Measurements from ENCODE around the gene BACE1-AS.
A peak's percentile ranks its signal among the peaks of the same experiment; 100 is the strongest.

The BACE1-AS gene

GRCh38 chr11:117313828-117314768 is 23.0 kb downstream of the BACE1-AS start:
- H2BK120ac ChIP-seq (ENCODE audit: low read depth, low read length) = no peak overlapping the region
- no CpG with 5 or more reads among the region's 14 CpGs for WGBS, 2 donors (ENCODE audit: extremely low coverage in 2 of 2, insufficient read length in 2 of 2, insufficient replicate concordance in 1 of 2)

DNA sequence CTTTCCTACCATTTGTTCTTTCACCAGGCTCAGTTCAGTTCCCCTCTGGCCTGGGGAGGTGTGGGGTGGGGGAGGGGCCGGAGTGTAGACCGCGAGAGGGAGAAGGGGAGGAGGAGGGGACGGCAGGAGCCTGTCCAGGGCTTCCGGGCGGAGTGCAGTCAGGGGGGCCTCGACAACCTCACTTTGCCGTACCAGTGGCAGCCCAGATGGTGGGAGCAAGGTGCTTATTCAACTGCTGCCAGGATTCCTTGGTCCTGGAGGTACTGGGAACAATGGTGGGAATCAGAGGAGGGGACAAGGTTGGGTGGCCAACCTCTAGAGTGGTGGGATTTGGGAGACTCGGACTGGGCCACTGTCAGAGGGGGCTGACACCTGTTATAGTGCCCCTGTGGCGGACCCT is 23.7 kb downstream of the BACE1-AS start:
- Histone ChIP-seq H2BK120ac (ENCODE audit: low read depth, low read length) (no peak overlapping the region), H3K9ac (ENCODE audit: low read depth, low read length, poor library complexity) (no peak overlapping the region), H3K4ac (ENCODE audit: low read length) (no peak overlapping the region), H2BK5ac (ENCODE audit: low read length) (no peak overlapping the region), H4K91ac (ENCODE audit: low read depth, low read length, poor library complexity) (no peak overlapping the region), H3K79me1 (ENCODE audit: low read depth, low read length) (no peaks in the 10 kb centered on the region), H2AFZ (ENCODE audit: low read length) (peak overlapping the region; percentile 91), H4K8ac (ENCODE audit: low read depth, low read length) (no peak overlapping the region), H3K27ac (replicated peaks; ENCODE audit: low read length) (no peak overlapping the region), H2BK12ac (ENCODE audit: low read length) (no peak overlapping the region), H3K9me3 (replicated peaks in 1 of 2; ENCODE audit: control insufficient read depth in 2 of 2, insufficient read depth in 1 of 2, low read depth in 1 of 2, low read length in 2 of 2) (no peaks in the 10 kb centered on the region), H3K4me2 (ENCODE audit: insufficient read depth, low read length, poor library complexity, severe bottlenecking) (peak overlapping the region; percentile 95), H2AK5ac (ENCODE audit: low read depth, low read length) (peak overlapping the region; percentile 14), H3K36me3 (replicated peaks in 1 of 2; ENCODE audit: control insufficient read depth in 2 of 2, insufficient read depth in 2 of 2, low read length in 2 of 2) (no peaks in the 10 kb centered on the region), H3K23ac (ENCODE audit: low read depth, low read length, poor library complexity) (no peak overlapping the region), H3K18ac (ENCODE audit: low read length) (no peak overlapping the region), H3K4me3 (ENCODE audit: low read length in 2 of 2) (peak overlapping the region in 1 of 2 donors; percentile 61), H2BK15ac (ENCODE audit: low read length) (no peak overlapping the region), H3K27me3 (ENCODE audit: control insufficient read depth in 3 of 3, insufficient read depth in 3 of 3, low read depth in 1 of 3, low read length in 3 of 3) (no peaks in the 10 kb centered on the region), H3K14ac (ENCODE audit: low read length) (no peak overlapping the region), H3K4me1 (ENCODE audit: control insufficient read depth in 2 of 2, insufficient read depth in 1 of 2, low read depth in 1 of 2, low read length in 2 of 2) (peaks cover 8 to 11% of the 10 kb centered on the region in 2 donors)
- no peak for DNase-seq (ENCODE audit: low spot score)
- WGBS, 2 donors (ENCODE audit: extremely low coverage in 2 of 2, insufficient read length in 2 of 2, insufficient replicate concordance in 1 of 2) = no CpG with 5 or more reads among the region's 10 CpGs

More at GRCh38 chr11:117313828-117314768, 23.0 kb downstream of the BACE1-AS start:
- Histone ChIP-seq H3K79me1 (ENCODE audit: low read depth, low read length) (no peaks in the 10 kb centered on the region), H3K36me3 (replicated peaks in 1 of 2; ENCODE audit: control insufficient read depth in 2 of 2, insufficient read depth in 2 of 2, low read length in 2 of 2) (no peaks in the 10 kb centered on the region), H3K14ac (ENCODE audit: low read length) (peak overlapping the region; percentile 31), H3K18ac (ENCODE audit: low read length) (no peak overlapping the region), H2BK5ac (ENCODE audit: low read length) (no peak overlapping the region), H3K9me3 (replicated peaks in 1 of 2; ENCODE audit: control insufficient read depth in 2 of 2, insufficient read depth in 1 of 2, low read depth in 1 of 2, low read length in 2 of 2) (no peaks in the 10 kb centered on the region), H3K27ac (replicated peaks; ENCODE audit: low read length) (no peak overlapping the region), H3K4me1 (ENCODE audit: control insufficient read depth in 2 of 2, insufficient read depth in 1 of 2, low read depth in 1 of 2, low read length in 2 of 2) (peaks cover 8 to 11% of the 10 kb centered on the region in 2 donors), H3K27me3 (ENCODE audit: control insufficient read depth in 3 of 3, insufficient read depth in 3 of 3, low read depth in 1 of 3, low read length in 3 of 3) (no peaks in the 10 kb centered on the region), H3K4me2 (ENCODE audit: insufficient read depth, low read length, poor library complexity, severe bottlenecking) (no peak overlapping the region), H2BK12ac (ENCODE audit: low read length) (no peak overlapping the region), H3K23ac (ENCODE audit: low read depth, low read length, poor library complexity) (no peak overlapping the region), H4K91ac (ENCODE audit: low read depth, low read length, poor library complexity) (no peak overlapping the region), H4K8ac (ENCODE audit: low read depth, low read length) (no peak overlapping the region), H2AFZ (ENCODE audit: low read length) (peak overlapping the region; percentile 91), H3K4ac (ENCODE audit: low read length) (peak overlapping the region; percentile 89), H2AK5ac (ENCODE audit: low read depth, low read length) (peak overlapping the region; percentile 14), H3K4me3 (ENCODE audit: low read length in 2 of 2) (peak overlapping the region; percentile 61), H2BK15ac (ENCODE audit: low read length) (no peak overlapping the region), H3K9ac (ENCODE audit: low read depth, low read length, poor library complexity) (no peak overlapping the region)
- no peak for DNase-seq (ENCODE audit: low spot score)

DNA sequence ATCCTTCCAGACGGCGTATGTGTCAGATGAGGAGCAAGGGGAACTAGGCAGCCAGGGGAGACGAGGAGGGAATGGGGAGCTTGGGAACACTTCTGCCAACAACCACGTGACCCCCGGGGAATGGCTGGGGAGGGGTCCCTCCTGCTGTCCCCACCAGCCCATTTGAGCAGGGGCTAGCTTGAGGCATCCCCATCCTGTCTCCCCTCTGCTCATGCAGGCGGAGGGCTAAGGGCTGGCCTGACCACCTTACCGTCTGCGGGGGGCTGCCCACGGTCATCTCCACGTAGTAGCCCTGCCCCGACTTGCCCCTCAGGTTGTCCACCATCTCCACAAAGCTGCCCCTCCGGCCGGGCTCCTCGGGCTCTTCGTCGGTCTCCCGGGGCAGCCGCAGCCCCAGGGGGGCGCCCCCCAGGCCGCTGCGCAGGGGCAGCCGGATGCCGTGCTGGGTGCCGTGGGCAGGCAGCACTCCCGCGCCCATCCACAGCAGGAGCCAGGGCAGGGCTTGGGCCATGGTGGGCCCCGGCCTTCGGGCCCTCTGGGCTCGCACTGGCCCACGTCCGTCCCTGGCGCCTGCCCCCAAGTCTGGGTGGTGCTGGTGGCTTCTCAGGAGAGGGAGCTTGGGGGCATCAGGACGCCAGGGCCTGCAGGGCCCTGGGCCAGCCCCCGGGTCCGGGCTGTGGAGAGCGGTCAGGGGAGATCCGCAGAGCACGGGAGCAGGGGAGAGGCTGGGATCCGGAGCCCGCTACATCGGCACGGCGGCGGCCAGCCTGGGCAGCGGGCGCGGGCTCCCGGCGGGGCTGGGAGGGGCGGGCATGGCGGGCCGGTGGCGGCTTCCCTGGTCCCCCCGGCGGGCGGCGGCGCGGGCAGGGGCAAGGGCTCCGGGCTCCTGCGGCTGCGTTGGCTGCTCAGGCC is 24.4 kb downstream of the BACE1-AS start:
- Histone ChIP-seq H3K27me3 (ENCODE audit: control insufficient read depth in 3 of 3, insufficient read depth in 3 of 3, low read depth in 1 of 3, low read length in 3 of 3) (no peaks in the 10 kb centered on the region), H2BK5ac (ENCODE audit: low read length) (no peak overlapping the region), H3K9ac (ENCODE audit: low read depth, low read length, poor library complexity) (peak overlapping the region; percentile 79), H4K8ac (ENCODE audit: low read depth, low read length) (no peak overlapping the region), H3K4ac (ENCODE audit: low read length) (no peak overlapping the region), H2AFZ (ENCODE audit: low read length) (peak overlapping the region; percentile 91), H3K14ac (ENCODE audit: low read length) (peak overlapping the region; percentile 4), H3K79me1 (ENCODE audit: low read depth, low read length) (no peaks in the 10 kb centered on the region), H3K4me2 (ENCODE audit: insufficient read depth, low read length, poor library complexity, severe bottlenecking) (peak overlapping the region; percentile 95), H3K23ac (ENCODE audit: low read depth, low read length, poor library complexity) (no peak overlapping the region), H3K4me1 (ENCODE audit: control insufficient read depth in 2 of 2, insufficient read depth in 1 of 2, low read depth in 1 of 2, low read length in 2 of 2) (peaks cover 8 to 11% of the 10 kb centered on the region in 2 donors), H3K36me3 (replicated peaks in 1 of 2; ENCODE audit: control insufficient read depth in 2 of 2, insufficient read depth in 2 of 2, low read length in 2 of 2) (no peaks in the 10 kb centered on the region), H3K9me3 (replicated peaks in 1 of 2; ENCODE audit: control insufficient read depth in 2 of 2, insufficient read depth in 1 of 2, low read depth in 1 of 2, low read length in 2 of 2) (no peaks in the 10 kb centered on the region), H3K4me3 (ENCODE audit: low read length in 2 of 2) (peak overlapping the region; percentile 61 to 84), H2BK12ac (ENCODE audit: low read length) (no peak overlapping the region), H3K27ac (replicated peaks; ENCODE audit: low read length) (no peak overlapping the region), H2AK5ac (ENCODE audit: low read depth, low read length) (no peak overlapping the region), H2BK120ac (ENCODE audit: low read depth, low read length) (no peak overlapping the region), H2BK15ac (ENCODE audit: low read length) (no peak overlapping the region), H3K18ac (ENCODE audit: low read length) (peak overlapping the region; percentile 78), H4K91ac (ENCODE audit: low read depth, low read length, poor library complexity) (no peak overlapping the region)
- no CpG with 5 or more reads among the region's 62 CpGs for WGBS, 2 donors (ENCODE audit: extremely low coverage in 2 of 2, insufficient read length in 2 of 2, insufficient replicate concordance in 1 of 2)
- DNase-seq (ENCODE audit: low spot score) = no peak

All from neuronal stem cell (in vitro differentiated cells).